Measurements from ENCODE around the gene IPO9. TPM values are rescaled to one million over a fixed set of nuclear protein-coding genes. Genes with fewer than 3 reads are reported as not detected.
A peak's percentile ranks its signal among the peaks of the same experiment; 100 is the strongest.
"Not testable (repeated sequence)": the region's sequence is repeated elsewhere in the genome, so short reads cannot be mapped to it uniquely, and the experiment has no call there.

IPO9 gene
- total RNA-seq, 2 donors from 2014 or later, result 16.9 to 18.9 TPM

GRCh38 chr1:201900476-201900875 lies 71.5 kb downstream of the IPO9 start:
- no peak for DNase-seq (ENCODE audit: low spot score)
- H3K27me3 ChIP-seq (replicated peaks; ENCODE audit: insufficient read depth), result no peaks in the 10 kb centered on the region
- intact Hi-C loops (cut with DNase I), result no loop called here
- no peaks in the 10 kb centered on the region for H3K36me3 ChIP-seq
- 50% methylated on average over 5 of the region's 5 CpGs for WGBS
- H3K9me3 ChIP-seq, result no peaks in the 10 kb centered on the region
- TF ChIP-seq, protein P1, sequence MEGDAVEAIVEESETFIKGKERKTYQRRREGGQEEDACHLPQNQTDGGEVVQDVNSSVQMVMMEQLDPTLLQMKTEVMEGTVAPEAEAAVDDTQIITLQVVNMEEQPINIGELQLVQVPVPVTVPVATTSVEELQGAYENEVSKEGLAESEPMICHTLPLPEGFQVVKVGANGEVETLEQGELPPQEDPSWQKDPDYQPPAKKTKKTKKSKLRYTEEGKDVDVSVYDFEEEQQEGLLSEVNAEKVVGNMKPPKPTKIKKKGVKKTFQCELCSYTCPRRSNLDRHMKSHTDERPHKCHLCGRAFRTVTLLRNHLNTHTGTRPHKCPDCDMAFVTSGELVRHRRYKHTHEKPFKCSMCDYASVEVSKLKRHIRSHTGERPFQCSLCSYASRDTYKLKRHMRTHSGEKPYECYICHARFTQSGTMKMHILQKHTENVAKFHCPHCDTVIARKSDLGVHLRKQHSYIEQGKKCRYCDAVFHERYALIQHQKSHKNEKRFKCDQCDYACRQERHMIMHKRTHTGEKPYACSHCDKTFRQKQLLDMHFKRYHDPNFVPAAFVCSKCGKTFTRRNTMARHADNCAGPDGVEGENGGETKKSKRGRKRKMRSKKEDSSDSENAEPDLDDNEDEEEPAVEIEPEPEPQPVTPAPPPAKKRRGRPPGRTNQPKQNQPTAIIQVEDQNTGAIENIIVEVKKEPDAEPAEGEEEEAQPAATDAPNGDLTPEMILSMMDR (IDR thresholded peaks at IDR 0.05), result no peak
- no peak for TF ChIP-seq POLR2A (IDR thresholded peaks at IDR 0.05)
- no peak for TF ChIP-seq POLR2AphosphoS5 (IDR thresholded peaks at IDR 0.05)
- H3K4me3 ChIP-seq, result no peak overlapping the region
- H3K4me1 ChIP-seq (replicated peaks), result no peaks in the 10 kb centered on the region
- peak overlapping the region in 1 of 2 donors; percentile 22 for H3K27ac ChIP-seq

DNA sequence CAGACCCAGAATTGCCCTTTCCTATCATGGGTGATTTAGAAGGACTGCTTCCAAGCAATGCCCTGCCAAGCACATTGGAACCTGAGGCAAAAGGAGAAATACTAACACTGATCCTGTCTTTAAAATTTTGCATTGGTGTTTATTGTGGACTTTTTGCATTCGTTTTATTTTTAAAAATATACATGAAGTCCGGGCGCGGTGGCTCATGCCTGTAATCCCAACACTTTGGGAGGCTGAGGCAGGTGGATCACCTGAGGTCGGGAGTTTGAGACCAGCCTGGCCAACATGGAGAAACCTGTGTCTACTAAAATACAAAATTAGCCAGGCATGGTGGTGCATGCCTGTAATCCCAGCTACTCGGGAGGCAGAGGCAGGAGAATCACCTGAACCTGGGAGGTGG lies 72.1 kb downstream of the IPO9 start:
- 86% methylated on average over 6 of the region's 6 CpGs for WGBS
- H3K36me3 ChIP-seq; DNase-seq (ENCODE audit: low spot score); H3K4me3 ChIP-seq; H3K27ac ChIP-seq; H3K9me3 ChIP-seq; intact Hi-C loops (cut with DNase I); H3K4me1 ChIP-seq (replicated peaks); H3K27me3 ChIP-seq (replicated peaks; ENCODE audit: insufficient read depth): not testable (repeated sequence)

- H3K36me3 ChIP-seq, result no peaks in the 10 kb centered on the region
- no peaks in the 10 kb centered on the region for H3K27me3 ChIP-seq (replicated peaks; ENCODE audit: insufficient read depth)
- no peak for DNase-seq (ENCODE audit: low spot score)
- WGBS, result 78% methylated on average over 3 of the region's 3 CpGs
- peak overlapping the region; percentile 70 to 78 for H3K27ac ChIP-seq
- intact Hi-C loops (cut with DNase I), result no loop called here
- TF ChIP-seq POLR2A (IDR thresholded peaks at IDR 0.05), result no peak
- no peak for TF ChIP-seq POLR2AphosphoS5 (IDR thresholded peaks at IDR 0.05)
- TF ChIP-seq, protein P1 (IDR thresholded peaks at IDR 0.05), result no peak
- H3K9me3 ChIP-seq, result no peaks in the 10 kb centered on the region
- H3K4me3 ChIP-seq, result no peak overlapping the region
- no peaks in the 10 kb centered on the region for H3K4me1 ChIP-seq (replicated peaks)
These were observed 73.2 kb downstream of the IPO9 start for GRCh38 chr1:201902198-201902597.

DNA sequence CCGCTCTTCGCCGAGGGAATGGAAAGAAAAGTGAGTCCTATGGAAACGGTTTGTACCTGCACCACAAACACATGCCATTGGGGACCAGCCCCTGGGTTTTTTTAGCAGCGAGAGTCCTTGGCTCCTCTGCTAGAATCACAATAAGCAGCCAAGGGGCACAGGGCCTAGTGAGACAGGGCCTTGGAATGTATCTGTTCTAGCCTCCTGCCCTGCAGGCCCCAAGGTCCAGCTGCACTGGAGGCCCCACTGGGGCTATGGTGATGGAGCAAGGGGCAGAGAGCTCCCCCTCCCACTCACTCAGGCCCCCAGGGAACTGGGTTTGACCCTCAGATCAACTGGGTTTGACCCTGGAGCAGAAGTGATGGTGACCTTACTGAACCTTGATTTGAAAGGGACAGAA lies 74.2 kb downstream of the IPO9 start:
- Histone ChIP-seq H3K27ac (peak overlapping the region; percentile 70 to 78), H3K4me3 (no peak overlapping the region), H3K36me3 (no peaks in the 10 kb centered on the region), H3K4me1 (replicated peaks) (no peaks in the 10 kb centered on the region), H3K27me3 (replicated peaks; ENCODE audit: insufficient read depth) (no peaks in the 10 kb centered on the region), H3K9me3 (no peaks in the 10 kb centered on the region)
- intact Hi-C loops (cut with DNase I), result no loop called here
- DNase-seq (ENCODE audit: low spot score), result no peak
- WGBS, result 64% methylated on average over 5 of the region's 5 CpGs
- no peak for TF ChIP-seq POLR2A (IDR thresholded peaks at IDR 0.05)
- peak; percentile 11 for TF ChIP-seq POLR2AphosphoS5 (IDR thresholded peaks at IDR 0.05)

DNA sequence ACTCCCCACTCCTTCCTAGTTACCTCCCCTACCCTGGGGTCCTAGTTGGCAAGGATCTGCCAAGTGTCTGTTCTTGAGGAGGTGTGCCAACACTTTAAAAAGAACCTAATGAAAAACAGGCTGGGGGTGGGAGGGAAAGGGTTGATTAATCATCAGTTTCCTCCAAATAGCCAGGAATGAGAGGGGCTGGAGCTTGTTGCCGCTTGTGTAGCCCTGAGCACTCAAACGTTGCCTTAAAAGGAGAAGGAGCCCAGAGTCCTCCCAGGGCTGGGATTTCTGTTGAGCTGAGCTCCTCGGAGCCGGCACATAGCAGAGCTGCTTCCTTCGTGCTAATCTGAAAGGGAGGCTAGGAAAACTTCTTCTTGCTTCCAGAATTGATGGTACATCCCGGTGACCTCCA lies 75.6 kb downstream of the IPO9 start:
- intact Hi-C loops (cut with DNase I), result no loop called here
- Histone ChIP-seq H3K27ac (peak overlapping the region; percentile 70 to 78), H3K4me3 (no peak overlapping the region), H3K36me3 (no peaks in the 10 kb centered on the region), H3K9me3 (no peaks in the 10 kb centered on the region), H3K27me3 (replicated peaks; ENCODE audit: insufficient read depth) (no peaks in the 10 kb centered on the region), H3K4me1 (replicated peaks) (no peaks in the 10 kb centered on the region)
- 16% methylated on average over 6 of the region's 6 CpGs for WGBS
- peak; percentile 31 for DNase-seq (ENCODE audit: low spot score)
- TF ChIP-seq POLR2AphosphoS5 (IDR thresholded peaks at IDR 0.05) (peak; percentile 41), POLR2A (IDR thresholded peaks at IDR 0.05) (no peak)
- TF ChIP-seq, protein P1 (IDR thresholded peaks at IDR 0.05), result no peak

DNA sequence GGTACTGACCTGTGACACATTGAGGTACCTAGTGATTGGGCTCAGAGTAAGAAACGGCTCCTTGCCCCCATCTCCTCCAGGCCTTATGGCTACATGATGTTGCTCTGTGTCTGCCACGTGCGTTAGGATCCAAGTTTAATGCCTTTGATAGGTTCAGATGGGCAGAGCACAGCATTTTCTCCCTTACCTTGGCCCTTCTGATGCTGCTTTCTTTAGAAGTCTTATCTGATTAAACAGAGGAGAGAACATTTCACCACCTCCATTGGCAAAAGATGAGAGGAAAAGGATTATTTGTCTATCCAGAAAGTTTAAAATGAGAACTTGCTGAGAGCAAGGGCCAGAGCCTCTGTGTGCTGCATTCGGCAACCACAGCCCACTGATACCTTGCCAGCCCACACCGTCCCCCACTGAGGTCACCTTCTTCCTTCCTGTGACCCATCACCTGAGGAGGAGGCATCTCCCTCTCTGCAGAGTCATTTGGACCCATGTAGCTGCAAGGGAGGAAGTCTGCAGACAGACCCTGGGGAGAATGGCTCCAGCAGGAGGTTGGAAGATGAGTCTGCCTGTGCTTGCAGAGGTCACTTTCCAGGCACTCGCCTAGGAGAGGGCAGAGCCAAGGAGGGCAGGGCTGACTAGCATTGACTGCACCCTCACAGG lies 76.4 kb downstream of the IPO9 start:
- no peak for DNase-seq (ENCODE audit: low spot score)
- intact Hi-C loops (cut with DNase I), result no loop called here
- H3K4me1 ChIP-seq (replicated peaks), result no peaks in the 10 kb centered on the region

More for the DNA sequence above, 76.4 kb downstream of the IPO9 start:
- 11% methylated on average over 6 of the region's 6 CpGs for WGBS
- peak overlapping the region; percentile 70 to 78 for H3K27ac ChIP-seq
- no peak for TF ChIP-seq POLR2A (IDR thresholded peaks at IDR 0.05)
- TF ChIP-seq POLR2AphosphoS5 (IDR thresholded peaks at IDR 0.05), result no peak
- TF ChIP-seq, protein P1 (IDR thresholded peaks at IDR 0.05), result no peak
- H3K4me3 ChIP-seq, result no peak overlapping the region
- no peaks in the 10 kb centered on the region for H3K27me3 ChIP-seq (replicated peaks; ENCODE audit: insufficient read depth)
- H3K36me3 ChIP-seq, result no peaks in the 10 kb centered on the region
- H3K9me3 ChIP-seq, result no peaks in the 10 kb centered on the region

Measured in prostate gland (tissue), 2 donors.